Muscle layer of colon (tissue), 2 donors: ENCODE data around the gene ACADM.
"Not testable (repeated sequence)": the region's sequence is repeated elsewhere in the genome, so short reads cannot be mapped to it uniquely, and the experiment has no call there.

Experiments used
- H3K27ac ChIP-seq: one replicate; pipeline ENCODE4 v1.7.0; 2013; ENCODE audit warnings: low read depth, mild to moderate bottlenecking, low read length, moderate library complexity
- H3K27me3 ChIP-seq, 2 donors: one replicate each; pipeline ENCODE4 v1.7.0; 2013; ENCODE audit warnings: low read length in 2 of 2, mild to moderate bottlenecking in 2 of 2; ENCODE audit not compliant: insufficient read depth in 2 of 2, control insufficient read depth in 1 of 2
- H3K36me3 ChIP-seq: one replicate; pipeline ENCODE4 v1.7.0; 2013; ENCODE audit warnings: mild to moderate bottlenecking, low read length; ENCODE audit not compliant: insufficient read depth
- H3K4me1 ChIP-seq: one replicate; pipeline ENCODE4 v1.7.0; 2013; ENCODE audit warnings: mild to moderate bottlenecking, low read length; ENCODE audit not compliant: insufficient read depth
- H3K4me3 ChIP-seq, 2 donors: one replicate each; pipeline ENCODE4 v1.7.0; 2013; ENCODE audit warnings: low read length in 2 of 2, low read depth in 1 of 2, mild to moderate bottlenecking in 1 of 2, moderate library complexity in 1 of 2
- H3K9ac ChIP-seq: one replicate; pipeline ENCODE4 v1.7.0; 2013; ENCODE audit warnings: low read length
- H3K9me3 ChIP-seq: one replicate; pipeline ENCODE4 v1.7.0; 2013; ENCODE audit warnings: mild to moderate bottlenecking, low read length
- donor health status: abdominal sarcoma.
- donor health status: Adenocarcinoma of cecum.

Gene ACADM

DNA sequence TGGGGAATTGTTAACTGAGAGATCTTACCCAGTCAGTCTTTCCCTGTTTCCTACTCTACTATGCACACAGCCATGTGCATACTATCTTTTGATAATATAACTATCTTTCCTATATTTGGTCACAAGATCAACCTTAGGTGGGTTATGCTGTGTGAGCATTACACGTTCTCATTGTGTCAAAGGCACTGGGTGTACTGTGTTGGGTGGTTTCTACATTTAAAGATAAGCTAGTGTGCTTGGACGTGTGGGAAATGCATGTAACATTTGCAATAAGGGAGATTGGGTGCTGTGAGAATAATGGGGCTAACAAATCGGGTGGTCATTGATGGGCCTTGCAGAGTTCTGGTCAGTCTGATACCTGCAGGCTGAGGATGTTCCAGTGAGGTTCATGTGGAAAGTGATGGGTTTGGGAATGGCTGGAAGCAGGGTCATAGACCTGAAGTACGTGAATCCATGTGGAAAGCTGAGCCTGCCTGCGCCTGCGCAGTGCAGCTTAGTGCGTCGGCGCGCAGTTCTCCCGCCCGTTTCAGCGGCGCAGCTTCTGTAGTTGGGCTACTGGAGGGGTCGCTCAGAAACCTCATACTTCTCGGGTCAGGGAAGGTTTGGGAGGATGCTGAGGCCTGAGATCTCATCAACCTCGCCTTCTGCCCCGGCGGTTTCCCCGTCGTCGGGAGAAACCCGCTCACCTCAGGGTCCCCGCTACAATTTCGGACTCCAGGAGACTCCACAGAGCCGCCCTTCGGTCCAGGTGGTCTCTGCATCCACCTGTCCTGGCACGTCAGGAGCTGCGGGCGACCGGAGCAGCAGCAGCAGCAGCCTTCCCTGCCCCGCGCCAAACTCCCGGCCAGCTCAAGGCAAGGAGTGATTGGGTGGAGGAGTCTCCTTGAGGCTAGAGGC is 72.1 kb downstream of the ACADM start, which contains the start of gene MSH4:
MSH4 (plus strand) TSS at position 507 of the 897 bp plus-strand sequence; CDS start at position 611, 104 bp downstream.
- H3K4me1 ChIP-seq, result no peaks in the 10 kb centered on the region
- H3K9ac ChIP-seq, result no peak within 1 kb of the TSS
- H3K4me3 ChIP-seq, result no peak within 1 kb of the TSS
- H3K27ac ChIP-seq, result no peak within 1 kb of the TSS
- H3K9me3 ChIP-seq, result no peaks in the 10 kb centered on the region
- no peaks in the 10 kb centered on the region for H3K27me3 ChIP-seq
- peaks cover 42% of the 10 kb centered on the region for H3K36me3 ChIP-seq

DNA sequence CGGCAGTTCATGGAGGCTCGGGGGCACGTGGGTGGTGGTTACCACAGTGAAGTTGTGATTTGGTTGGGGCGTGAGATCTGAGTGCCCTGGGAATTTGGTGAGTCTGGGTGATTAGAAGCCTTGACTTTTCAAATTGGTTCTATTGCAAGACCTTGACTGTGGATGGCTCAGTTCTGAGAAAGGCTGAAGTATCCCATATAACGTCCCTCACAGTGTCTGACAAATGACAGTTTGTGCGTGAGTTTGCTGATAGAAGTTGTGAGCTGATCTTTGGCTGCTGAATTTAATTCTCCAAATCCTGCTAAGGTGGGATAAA is 72.7 kb downstream of the ACADM start:
- Histone ChIP-seq H3K36me3 (peaks cover 36% of the 10 kb centered on the region), H3K9ac (no peak overlapping the region), H3K9me3 (no peaks in the 10 kb centered on the region), H3K4me1 (no peaks in the 10 kb centered on the region), H3K27me3 (no peaks in the 10 kb centered on the region), H3K27ac (no peak overlapping the region), H3K4me3 (no peak overlapping the region)

DNA sequence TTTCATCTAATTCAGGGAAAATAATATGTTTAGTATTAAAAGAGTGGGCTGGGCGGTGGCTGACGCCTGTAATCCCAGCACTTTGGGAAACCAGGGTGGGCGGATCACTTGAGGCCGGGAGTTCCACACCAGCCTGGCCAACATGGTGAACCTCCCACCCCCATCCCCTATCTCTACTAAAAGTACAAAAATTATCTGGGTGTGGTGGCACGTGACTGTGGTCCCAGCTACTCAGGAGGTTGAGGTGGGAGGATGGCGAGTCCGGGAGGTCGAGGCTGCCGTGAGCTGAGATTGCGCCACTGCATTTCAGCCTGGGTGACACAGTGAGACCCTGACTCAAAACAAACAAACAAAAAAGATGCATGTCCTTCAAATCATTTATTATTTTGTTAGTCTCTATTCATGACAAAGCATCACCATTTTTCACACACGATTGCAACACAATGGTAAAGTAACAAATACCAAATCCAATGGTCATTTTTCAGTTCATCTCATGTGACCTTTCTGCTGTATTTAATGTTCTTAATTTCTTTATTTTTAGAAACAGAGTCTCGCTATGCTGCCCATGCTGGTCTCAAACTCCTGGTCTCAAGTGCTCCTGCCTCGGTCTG is 73.2 kb downstream of the ACADM start:
- Histone ChIP-seq H3K27ac (no peak overlapping the region), H3K4me1 (no peaks in the 10 kb centered on the region), H3K4me3 (no peak overlapping the region), H3K27me3 (no peaks in the 10 kb centered on the region), H3K36me3 (peaks cover 32% of the 10 kb centered on the region), H3K9ac (no peak overlapping the region), H3K9me3 (no peaks in the 10 kb centered on the region)

DNA sequence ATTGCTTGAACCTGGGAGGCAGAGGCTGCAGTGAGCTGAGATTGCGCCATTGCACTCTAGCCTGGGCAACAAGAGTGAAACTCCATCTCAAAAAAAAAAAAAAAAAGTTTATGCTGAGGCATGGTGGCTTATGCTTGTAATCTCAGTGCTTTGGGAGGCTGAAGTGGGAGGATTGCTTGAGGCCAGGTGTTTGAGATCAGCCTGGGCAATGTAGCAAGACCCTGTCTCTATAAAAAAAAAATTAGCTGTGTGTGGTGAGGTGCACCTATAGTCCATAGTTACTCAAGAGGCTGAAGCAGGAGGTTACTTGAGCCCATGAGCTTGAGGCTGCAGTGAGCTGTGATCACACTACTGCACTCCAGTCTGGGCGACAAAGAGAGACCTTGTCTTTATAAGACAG is 77.0 kb downstream of the ACADM start:
- not testable (repeated sequence) for H3K27ac ChIP-seq, H3K9ac ChIP-seq, H3K4me3 ChIP-seq, H3K36me3 ChIP-seq, H3K9me3 ChIP-seq, H3K4me1 ChIP-seq, H3K27me3 ChIP-seq

DNA sequence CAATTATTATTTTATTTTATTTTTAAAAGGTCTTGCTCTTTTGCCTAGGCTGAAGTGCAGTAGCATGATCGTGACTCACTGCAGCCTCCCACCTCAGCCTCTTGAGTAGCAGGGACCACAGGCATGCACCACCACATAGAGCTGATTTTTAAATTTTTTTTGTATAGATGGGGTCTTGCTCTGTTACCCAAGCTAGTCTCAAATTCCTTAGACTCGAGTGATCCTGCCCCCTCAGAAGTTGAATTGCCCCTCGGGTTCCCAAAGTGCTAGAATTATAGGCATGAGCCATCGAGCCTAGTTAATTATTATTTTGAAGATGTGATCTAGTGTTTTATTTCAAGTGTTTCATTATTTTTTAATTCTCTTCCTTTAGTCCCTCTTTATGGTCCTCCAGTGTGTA is 84.4 kb downstream of the ACADM start:
- Histone ChIP-seq H3K27ac (no peak overlapping the region), H3K9me3 (no peaks in the 10 kb centered on the region), H3K9ac (no peak overlapping the region), H3K36me3 (no peaks in the 10 kb centered on the region), H3K4me1 (no peaks in the 10 kb centered on the region), H3K27me3 (no peaks in the 10 kb centered on the region), H3K4me3 (no peak overlapping the region)

DNA sequence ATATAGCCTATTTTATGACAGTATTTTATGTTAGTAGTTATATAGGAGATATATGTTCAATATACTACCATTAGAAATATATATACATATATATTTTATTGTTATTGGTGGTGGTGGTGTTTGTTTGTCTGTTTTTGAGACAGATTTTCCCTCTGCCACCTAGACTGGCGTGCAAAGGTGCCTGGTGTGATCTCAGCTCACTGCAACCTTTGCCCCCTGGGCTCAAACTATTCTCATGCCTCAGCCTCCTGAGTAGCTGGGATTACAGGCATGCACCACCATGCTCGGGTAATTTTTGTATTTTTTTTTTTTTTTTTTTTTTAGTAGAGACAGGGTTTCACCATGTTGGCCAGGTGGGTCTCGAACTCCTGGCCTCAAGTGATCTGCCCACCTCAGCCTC is 85.6 kb downstream of the ACADM start:
- not testable (repeated sequence) for H3K36me3 ChIP-seq, H3K27ac ChIP-seq, H3K4me1 ChIP-seq, H3K9me3 ChIP-seq, H3K9ac ChIP-seq, H3K27me3 ChIP-seq, H3K4me3 ChIP-seq

DNA sequence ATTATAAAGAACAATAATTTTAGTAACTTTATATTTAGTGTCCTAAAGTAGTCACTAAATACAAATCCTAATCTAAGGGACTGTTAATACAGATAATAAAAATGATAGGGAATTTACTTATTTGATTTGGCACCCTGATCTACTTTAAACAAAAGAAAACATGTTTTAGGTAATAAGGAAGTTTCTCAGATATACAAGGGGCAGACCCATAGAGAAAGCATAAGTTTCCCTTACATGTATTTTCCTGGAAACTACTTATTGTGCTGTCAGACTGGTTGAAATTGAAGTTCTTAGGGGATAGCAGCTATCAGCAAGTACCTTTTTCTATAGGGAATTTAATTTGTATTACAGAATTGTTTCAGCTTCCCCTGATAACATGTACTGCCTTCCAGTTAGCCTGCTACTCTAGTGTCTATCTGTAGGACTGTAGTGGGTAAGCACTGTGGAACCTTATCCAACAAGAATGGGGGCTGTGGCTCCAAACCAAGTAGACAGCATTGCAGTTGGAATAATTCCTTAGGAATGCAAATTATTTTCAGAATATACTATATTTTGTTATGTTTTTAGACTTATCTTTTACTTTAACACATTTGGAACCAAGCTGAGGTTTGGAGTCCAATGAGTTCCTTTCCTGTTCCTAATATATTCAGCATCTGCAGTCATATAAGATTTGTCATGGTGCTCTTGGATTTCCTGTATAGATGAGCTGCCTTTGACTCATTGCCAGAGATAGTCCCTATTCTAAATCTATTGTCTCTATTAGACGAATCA is 86.9 kb downstream of the ACADM start:
- Histone ChIP-seq H3K9me3 (no peaks in the 10 kb centered on the region), H3K27ac (no peak overlapping the region), H3K36me3 (no peaks in the 10 kb centered on the region), H3K27me3 (no peaks in the 10 kb centered on the region), H3K4me1 (no peaks in the 10 kb centered on the region), H3K4me3 (no peak overlapping the region), H3K9ac (no peak overlapping the region)

DNA sequence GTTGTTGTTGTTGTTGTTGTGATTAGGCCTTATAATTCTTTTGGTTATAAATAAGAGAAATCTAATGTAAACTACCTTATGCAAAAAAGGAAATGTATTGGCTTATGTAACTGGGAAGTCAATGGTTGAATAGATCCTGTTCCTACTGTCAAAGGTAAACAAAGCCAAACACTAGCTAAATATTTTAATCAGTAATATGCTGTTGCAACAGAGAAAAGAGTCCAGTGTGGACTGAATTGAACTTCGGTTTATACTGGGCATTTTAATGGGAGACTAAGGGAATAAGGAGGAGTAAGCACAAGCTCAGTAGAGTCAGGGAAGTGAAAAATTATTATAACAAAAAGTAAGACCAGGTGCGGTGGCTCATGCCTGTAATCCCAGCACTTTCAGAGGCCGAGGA is 87.6 kb downstream of the ACADM start:
- Histone ChIP-seq H3K4me1 (no peaks in the 10 kb centered on the region), H3K27me3 (no peaks in the 10 kb centered on the region), H3K36me3 (no peaks in the 10 kb centered on the region), H3K27ac (no peak overlapping the region), H3K4me3 (no peak overlapping the region), H3K9ac (no peak overlapping the region), H3K9me3 (no peaks in the 10 kb centered on the region)
